B cell (primary cell): Measurements from ENCODE around the gene COL3A1.

ENCODE experiments used
- CTCF ChIP-seq: fragments of 200-600 bp; IDR thresholded peaks from one replicate; pipeline ENCODE4 v1.8.0; 2022; ENCODE audit warnings: antibody characterized with exemption, mild to moderate bottlenecking
- EZH2 ChIP-seq: IDR thresholded peaks from 2 replicates; pipeline ENCODE4 v1.6.1; 2012; ENCODE audit warnings: borderline replicate concordance, low read depth, mild to moderate bottlenecking, moderate library complexity, low read length; ENCODE audit not compliant: insufficient read depth, poor library complexity, severe bottlenecking

GRCh38 chr2:189002079-189002478 lies 27.9 kb downstream of the COL3A1 start:
- TF ChIP-seq CTCF = no peak
- no peak for TF ChIP-seq EZH2
